Epidermal melanocyte (primary cell): ENCODE data around the gene HDLBP.
A peak's percentile ranks its signal among the peaks of the same experiment; 100 is the strongest.

Experiments
- DNase-seq: peaks from one replicate; pipeline ENCODE4 v3.0.0; 2011; ENCODE audit warnings: low spot score; ENCODE audit not compliant: insufficient read length

Gene HDLBP, protein sequence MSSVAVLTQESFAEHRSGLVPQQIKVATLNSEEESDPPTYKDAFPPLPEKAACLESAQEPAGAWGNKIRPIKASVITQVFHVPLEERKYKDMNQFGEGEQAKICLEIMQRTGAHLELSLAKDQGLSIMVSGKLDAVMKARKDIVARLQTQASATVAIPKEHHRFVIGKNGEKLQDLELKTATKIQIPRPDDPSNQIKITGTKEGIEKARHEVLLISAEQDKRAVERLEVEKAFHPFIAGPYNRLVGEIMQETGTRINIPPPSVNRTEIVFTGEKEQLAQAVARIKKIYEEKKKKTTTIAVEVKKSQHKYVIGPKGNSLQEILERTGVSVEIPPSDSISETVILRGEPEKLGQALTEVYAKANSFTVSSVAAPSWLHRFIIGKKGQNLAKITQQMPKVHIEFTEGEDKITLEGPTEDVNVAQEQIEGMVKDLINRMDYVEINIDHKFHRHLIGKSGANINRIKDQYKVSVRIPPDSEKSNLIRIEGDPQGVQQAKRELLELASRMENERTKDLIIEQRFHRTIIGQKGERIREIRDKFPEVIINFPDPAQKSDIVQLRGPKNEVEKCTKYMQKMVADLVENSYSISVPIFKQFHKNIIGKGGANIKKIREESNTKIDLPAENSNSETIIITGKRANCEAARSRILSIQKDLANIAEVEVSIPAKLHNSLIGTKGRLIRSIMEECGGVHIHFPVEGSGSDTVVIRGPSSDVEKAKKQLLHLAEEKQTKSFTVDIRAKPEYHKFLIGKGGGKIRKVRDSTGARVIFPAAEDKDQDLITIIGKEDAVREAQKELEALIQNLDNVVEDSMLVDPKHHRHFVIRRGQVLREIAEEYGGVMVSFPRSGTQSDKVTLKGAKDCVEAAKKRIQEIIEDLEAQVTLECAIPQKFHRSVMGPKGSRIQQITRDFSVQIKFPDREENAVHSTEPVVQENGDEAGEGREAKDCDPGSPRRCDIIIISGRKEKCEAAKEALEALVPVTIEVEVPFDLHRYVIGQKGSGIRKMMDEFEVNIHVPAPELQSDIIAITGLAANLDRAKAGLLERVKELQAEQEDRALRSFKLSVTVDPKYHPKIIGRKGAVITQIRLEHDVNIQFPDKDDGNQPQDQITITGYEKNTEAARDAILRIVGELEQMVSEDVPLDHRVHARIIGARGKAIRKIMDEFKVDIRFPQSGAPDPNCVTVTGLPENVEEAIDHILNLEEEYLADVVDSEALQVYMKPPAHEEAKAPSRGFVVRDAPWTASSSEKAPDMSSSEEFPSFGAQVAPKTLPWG (N-terminal part only)

DNA sequence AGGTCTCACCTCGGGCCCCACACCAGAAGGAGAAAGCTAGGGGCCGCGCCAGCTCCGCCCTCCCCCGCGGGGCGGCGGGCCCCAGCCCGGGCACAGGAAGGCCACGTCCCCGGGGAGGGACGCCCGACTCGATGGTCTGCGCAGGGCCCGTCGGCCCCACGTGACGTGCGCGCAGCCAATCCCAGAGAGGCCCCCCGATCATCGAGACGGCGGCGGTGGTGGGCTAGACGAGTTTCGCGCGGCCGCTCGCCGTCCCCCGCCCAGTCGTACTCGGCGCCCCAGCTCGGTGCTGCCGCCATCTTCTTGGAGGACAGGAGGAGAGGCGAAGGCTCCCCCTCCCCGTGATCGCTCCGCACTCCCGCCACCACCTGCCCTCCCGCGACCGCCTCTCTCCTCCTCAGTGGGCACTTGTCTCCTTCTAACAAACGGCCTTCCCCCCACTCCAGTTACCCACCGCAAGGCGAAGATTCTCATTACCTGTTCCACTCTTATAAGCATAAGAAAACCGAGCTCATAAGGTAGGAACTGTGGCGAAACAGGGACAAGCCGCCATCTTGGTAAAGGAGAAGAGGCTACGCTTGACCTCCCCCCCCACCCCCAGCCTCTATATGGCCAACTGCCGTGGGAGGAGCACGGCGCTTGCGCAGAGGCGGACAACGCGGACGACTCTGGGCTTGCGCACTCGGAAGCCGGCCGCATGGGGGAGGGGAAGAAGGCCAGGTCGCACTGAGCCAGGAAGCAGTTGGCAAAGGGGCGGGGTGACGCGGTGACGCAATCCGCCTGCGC is at the start of gene HDLBP:
HDLBP (minus strand) TSS at position 580 of the 786 bp plus-strand sequence. CDS start 48,803 bp downstream, outside the sequence.
- DNase-seq = peak; percentile 97

GRCh38 chr2:241364781-241365180 is 49.3 kb upstream of the HDLBP start:
- no peak for DNase-seq

DNA sequence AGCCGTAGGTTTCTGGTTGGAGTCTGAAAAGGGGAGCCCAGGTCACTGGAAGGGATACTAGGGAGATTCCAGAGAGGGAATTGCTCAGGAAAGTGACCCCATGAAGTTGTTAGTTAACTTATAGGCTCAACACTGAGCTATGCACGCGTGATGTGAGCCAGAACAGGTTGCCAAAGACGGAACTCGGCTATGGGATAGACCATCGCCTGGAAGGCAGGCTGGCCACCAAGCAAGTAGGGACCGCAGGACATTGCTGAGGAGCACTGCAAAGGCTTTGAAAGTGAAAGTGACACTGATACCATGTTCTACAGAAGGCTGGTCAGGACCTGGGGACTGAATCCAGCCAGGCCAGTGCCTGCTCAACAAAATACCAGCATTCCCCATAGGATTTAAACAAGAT is 48.0 kb upstream of the HDLBP start:
- DNase-seq = no peak

DNA sequence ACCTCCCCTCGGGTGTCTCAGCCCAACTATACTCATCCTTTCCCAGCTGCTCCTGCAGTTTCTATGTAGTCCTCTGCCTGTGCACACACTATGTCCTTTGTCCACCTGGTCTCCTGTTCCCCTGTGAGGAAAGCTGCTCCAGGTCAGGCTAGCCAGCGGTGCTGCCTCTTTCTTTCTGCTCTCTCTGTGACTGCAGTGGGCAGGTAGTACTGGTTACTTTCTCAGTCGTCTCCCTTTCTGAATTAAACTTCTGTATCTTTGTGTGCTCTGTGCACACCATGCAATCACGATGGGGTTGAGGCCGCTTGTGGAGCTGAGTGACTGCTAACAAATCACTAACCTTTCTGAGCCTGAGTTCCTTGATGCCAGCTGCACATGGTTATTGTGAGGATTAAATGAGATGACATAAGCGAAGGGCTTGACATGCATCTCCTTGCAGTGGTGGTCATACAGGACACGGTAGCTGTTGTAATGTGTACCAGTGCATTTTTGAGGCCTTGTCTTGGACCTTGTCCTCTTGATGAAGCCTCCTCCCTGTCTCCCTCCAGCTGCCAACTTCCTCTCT is 44.1 kb upstream of the HDLBP start:
- no peak for DNase-seq

GRCh38 chr2:241358470-241358869 is 43.0 kb upstream of the HDLBP start:
- no peak for DNase-seq

- DNase-seq = no peak
Measured at GRCh38 chr2:241357531-241357930, 42.1 kb upstream of the HDLBP start.

GRCh38 chr2:241356871-241357260 is 41.4 kb upstream of the HDLBP start:
- no peak for DNase-seq

DNA sequence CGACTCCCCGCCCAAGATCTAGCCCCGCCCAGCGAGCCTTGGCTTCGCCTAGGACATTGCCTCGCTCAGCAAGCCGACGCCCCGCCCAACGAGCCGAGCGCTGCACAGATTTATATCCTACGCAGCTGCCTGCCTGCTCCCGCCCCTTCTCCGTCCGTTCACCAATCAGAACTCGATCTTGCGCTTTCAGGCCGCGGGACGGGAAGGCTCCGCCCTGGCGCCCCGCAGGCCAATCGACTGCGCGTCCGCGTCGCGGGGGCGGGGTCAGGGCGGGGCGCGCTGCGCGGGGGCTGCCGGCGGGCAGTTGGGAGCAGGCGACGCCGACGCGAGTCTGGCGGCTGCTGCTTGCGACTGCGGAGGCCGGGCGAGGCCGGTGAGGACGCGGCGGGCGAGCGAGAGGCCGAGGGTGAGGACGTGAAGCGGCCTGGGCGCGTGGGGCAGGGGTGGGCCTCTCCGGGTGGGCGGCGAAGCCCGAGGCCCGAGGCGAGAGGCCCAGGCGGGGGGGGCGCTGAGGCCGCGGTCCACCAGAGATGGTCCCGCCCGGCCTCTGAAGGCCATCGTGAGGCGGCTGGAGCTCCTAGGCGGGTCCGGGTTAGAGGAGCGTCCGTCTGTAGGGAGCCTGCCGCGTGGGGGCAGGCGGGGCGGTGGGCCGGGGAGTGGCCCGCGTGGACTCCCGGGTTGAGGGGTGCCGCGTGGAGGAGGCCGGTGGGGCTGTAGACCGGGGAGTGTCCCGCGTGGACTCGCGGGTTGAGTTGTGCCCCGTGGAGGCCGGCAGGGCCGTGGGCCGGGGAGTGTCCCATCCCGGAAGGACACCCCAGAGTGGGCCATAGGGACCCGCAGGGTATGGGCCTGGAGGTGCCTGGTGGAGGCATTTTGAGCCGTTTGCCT is 40.8 kb upstream of the HDLBP start, which contains the start of gene FARP2:
FARP2 (plus strand) TSS at position 303 of the 888 bp plus-strand sequence. CDS start 16,823 bp downstream, outside the sequence.
- peak; percentile 86 for DNase-seq

DNA sequence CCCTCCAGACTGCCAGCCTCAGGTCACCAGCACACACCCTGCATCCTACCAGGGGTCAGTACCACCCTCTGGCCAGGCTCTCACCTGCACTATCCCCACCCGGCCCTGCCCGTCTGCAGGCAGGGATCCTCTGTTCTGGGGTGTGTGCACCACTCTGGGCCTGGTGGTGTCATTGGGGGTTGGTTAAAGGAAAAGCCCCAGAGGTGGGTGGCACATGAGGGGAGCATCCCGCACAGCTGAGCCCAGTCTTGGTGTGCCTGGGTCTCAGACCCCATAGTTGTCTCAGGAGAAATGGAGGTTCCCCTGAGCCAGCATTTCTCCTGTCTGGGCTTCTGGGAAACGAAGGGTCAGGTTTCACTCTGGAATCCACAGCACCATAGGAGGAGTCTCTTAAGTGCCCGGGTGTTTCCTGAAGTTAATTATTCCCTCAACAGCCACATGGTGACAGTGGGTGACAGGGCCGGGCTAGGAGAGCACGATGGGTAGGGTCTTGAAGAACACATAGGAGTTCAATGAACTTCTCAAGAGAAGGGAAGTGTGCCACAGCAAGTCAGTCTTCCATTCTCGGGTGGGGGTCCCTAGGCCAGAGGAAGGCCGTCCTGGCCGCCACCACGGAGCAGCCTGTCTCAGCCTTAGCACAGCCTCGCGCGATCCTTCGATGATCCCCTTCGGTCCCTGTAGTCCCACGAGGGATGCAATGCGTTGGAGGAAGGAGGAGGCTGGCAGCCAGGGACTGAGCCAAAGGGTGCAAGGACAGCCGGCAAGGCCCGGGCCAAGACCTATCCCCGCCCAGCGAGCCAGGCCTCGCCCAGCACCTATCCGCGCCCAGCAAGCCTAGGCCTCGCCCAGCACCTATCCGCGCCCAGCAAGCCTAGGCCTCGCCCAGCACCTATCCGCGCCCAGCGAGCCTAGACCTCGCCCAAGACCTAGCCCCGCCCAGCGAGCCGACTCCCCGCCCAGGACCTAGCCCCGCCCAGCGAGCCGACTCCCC is 39.5 kb upstream of the HDLBP start:
- DNase-seq = no peak

DNA sequence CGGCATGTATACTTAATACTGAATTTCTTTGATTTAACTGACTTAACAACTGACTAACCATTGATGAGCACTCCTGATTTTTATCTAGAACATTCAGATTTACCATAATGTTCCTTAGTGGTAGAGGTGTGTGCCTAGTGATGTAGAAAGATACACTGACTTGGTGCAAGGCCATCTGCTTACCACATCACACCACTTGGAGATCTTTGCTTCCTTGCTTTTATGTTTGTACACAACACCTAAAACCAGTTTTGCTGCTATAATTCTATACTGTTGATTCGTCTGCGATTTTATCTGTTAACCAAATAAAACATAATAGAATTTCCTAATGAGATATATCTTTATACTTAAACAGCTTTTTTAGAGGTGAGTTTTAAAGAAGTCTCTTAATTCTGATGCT is 36.8 kb upstream of the HDLBP start:
- DNase-seq = no peak

DNA sequence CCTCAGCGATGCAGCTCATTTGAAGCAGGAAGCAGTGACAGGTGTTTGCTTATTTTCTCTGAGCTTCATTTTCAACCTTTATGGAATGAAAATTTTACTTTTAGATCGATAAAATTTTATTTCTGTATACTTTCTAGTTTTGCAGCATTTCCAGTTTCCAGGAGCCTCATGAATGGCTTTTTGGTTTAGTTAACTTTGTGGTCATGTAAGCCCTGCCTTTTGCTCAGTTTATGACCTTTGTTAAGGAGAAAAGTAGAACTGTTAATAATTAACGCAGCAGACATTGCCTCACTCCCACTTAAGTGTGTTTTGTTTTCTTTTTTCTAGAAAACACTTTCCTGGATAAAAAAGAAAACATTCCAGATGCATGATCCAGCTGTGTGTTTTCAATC is 36.2 kb upstream of the HDLBP start:
- DNase-seq = no peak

GRCh38 chr2:241350878-241351639 is 35.6 kb upstream of the HDLBP start:
- no peak for DNase-seq

GRCh38 chr2:241350530-241350877 is 35.0 kb upstream of the HDLBP start:
- no peak for DNase-seq

- no peak for DNase-seq
Measured at GRCh38 chr2:241349941-241350340, 34.5 kb upstream of the HDLBP start.

- no peak for DNase-seq
Measured at GRCh38 chr2:241344925-241345651, 29.6 kb upstream of the HDLBP start.

DNA sequence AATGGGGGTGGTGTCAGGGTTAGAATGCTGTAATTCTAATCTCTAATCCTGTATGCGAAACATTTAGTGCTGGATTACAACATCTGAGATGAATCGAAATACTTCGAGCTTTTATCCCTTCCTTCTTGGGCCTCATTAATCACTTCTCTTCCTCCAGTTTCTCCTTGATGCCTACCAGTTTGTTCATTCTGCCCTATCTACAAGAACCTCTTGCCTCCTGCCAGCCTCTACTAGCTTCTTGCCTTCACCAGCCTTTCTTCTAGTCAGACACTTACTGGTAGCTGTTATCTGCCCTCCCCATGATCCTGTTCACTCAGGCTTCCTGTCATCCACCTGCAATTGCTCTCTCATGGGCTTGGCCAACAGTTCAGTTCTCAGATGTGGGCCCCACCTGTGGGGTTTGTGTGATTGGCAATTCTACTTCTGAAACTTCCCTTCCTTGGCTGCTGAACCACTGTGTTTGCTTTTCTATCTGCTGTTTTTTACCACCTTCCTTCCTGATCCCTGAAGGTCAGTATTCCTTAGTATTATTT is 25.2 kb upstream of the HDLBP start:
- no peak for DNase-seq
